Measurements from ENCODE around the gene BAHD1. TPM values are rescaled to one million over a fixed set of nuclear protein-coding genes. Genes with fewer than 3 reads are reported as not detected.

The BAHD1 gene
- total RNA-seq, 1 donor, result 11.2 TPM

DNA sequence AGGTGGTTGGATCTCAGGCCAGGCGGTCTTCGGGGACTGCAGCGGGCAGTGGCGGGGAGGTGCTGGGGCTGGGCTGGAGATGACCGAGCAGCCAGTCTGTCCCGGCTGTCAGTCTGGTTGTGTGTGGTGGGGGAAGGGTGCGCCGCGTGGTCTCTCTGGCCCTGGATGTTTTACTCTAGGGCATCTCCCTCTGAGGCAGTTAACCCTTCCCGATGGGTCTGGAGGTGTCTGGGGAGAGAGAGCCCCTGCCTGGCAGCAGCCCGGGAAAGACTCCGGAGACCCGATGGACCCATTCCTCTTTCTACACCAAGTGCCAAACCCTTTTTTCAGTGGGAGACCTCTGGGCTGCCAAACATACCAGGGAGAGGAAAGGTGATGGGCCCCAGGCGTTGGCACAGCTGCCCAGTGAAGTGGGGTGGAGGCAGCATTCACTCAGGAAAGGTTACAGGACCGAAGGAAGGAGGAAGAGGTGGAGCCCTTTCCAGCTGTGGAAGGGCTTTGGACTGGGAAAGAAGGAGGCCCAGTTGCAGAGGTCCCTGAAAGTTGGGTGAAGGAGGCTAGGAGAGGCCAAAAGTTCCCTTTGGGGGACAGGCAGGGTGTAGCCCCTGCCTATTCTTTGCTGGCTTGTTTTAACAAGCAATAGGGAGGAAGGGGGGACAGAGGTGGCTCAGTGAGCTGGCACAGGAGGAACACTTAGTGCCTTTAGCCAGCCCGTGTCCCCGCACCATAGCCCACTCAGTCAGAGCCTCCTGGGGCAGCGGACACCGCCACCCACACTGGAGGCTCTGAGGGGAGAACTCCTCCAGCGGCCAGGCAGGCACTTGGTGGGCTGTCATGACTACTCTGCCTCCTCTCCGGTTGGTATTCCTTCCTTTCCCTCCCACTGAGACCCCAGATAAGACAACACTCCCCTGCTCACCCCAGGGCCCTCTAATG, 2.7 kb upstream of the BAHD1 start:
- no peak for DNase-seq (ENCODE audit: low read depth)
- TF ChIP-seq, protein P1, sequence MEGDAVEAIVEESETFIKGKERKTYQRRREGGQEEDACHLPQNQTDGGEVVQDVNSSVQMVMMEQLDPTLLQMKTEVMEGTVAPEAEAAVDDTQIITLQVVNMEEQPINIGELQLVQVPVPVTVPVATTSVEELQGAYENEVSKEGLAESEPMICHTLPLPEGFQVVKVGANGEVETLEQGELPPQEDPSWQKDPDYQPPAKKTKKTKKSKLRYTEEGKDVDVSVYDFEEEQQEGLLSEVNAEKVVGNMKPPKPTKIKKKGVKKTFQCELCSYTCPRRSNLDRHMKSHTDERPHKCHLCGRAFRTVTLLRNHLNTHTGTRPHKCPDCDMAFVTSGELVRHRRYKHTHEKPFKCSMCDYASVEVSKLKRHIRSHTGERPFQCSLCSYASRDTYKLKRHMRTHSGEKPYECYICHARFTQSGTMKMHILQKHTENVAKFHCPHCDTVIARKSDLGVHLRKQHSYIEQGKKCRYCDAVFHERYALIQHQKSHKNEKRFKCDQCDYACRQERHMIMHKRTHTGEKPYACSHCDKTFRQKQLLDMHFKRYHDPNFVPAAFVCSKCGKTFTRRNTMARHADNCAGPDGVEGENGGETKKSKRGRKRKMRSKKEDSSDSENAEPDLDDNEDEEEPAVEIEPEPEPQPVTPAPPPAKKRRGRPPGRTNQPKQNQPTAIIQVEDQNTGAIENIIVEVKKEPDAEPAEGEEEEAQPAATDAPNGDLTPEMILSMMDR (IDR thresholded peaks at IDR 0.05; ENCODE audit: insufficient read depth, low read depth, low read length), result no peak
- H3K4me3 ChIP-seq (ENCODE audit: low read depth, low read length), result no peak overlapping the region

DNA sequence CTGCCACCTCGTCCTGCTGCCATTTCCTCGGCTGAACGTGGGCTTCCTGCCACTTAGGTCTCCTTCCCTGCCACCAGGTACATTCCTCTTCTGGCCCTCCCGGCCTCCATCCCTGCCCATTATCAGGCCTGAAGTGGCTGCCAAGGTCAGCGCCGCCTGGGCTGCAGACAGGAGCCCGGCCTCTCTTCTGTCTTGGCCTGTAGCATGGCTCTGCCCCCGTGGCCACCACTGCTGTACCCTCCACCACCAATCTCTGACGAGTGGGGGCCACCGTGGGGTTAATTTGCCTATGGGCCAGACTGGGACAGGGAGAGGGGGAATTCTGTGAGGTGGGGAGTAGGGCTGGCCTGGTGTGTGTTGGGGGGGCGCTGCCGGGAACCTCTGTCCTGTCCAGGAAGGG, 2.0 kb upstream of the BAHD1 start:
- DNase-seq (ENCODE audit: low read depth), result no peak
- peak overlapping the region; percentile 15 for H3K4me3 ChIP-seq (ENCODE audit: low read depth, low read length)
- TF ChIP-seq, protein P1 (IDR thresholded peaks at IDR 0.05; ENCODE audit: insufficient read depth, low read depth, low read length), result no peak

DNA sequence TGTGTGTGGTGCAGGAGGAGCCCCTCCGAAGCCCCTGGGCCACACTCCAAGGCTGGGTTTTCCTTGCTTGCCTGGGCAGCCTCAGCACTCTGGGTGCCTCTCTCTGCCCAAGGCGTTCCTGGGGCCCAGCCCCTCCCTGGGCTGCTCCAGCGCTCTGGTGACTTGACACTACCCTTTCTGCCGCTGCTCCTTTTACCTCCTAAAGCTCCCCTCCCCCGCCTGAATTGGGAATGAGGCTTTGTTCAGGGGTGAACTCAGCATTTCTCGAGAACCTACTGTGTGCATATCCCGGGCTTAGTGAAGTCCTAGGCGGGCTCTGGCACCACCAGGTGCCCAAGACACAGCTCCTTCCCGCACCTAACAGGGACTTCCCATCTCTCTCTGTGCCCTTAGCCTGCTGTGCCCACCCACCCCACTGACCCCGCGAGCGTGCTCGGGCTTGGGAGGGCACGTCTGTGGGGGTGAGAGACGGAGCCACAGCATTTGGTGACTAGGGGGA, 1.2 kb upstream of the BAHD1 start:
- TF ChIP-seq, protein P1 (IDR thresholded peaks at IDR 0.05; ENCODE audit: insufficient read depth, low read depth, low read length), result no peak
- DNase-seq (ENCODE audit: low read depth), result no peak
- peak overlapping the region; percentile 76 for H3K4me3 ChIP-seq (ENCODE audit: low read depth, low read length)

DNA sequence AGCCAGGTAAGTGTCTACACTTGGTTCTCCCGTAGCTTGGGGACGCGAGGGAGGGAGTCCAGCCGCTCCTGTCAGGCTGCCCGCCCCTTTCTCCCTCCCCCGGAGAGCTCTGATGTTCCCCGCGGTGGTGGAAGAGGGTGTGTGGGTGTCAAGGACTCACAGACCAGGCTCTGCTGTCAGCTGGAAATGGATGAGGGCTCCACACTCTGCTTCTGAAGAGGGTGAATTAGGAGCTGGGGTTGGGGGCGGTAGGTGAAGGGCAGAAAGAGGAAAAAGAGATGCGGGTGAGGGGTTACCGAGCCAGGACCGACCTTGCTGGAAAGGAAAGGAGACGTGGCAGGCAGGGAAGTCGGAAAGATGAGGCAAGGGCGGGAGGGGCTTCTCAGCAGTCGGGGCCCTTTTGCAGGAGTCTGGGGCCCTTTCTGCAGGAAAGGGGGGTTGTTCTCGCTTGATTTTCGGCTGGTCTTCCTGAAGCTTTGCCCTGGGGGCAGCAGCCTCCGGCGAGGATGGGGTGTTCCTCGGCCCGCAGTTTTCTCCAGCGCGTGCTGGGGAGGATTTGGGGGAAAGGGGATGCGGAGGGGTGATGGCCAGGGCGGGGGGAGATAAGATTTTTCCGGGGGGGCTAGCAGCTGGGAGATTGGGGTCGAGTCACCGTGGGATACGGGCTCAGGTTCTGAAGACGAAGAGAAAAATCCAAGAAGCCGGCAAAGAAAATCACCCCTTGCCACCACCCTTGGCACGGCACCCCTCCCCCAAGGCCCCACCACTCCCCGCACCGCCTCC, 602 bp upstream of the BAHD1 start:
- TF ChIP-seq, protein P1 (IDR thresholded peaks at IDR 0.05; ENCODE audit: insufficient read depth, low read depth, low read length), result no peak
- DNase-seq (ENCODE audit: low read depth), result peak; percentile 49
- H3K4me3 ChIP-seq (ENCODE audit: low read depth, low read length), result peak overlapping the region; percentile 76

DNA sequence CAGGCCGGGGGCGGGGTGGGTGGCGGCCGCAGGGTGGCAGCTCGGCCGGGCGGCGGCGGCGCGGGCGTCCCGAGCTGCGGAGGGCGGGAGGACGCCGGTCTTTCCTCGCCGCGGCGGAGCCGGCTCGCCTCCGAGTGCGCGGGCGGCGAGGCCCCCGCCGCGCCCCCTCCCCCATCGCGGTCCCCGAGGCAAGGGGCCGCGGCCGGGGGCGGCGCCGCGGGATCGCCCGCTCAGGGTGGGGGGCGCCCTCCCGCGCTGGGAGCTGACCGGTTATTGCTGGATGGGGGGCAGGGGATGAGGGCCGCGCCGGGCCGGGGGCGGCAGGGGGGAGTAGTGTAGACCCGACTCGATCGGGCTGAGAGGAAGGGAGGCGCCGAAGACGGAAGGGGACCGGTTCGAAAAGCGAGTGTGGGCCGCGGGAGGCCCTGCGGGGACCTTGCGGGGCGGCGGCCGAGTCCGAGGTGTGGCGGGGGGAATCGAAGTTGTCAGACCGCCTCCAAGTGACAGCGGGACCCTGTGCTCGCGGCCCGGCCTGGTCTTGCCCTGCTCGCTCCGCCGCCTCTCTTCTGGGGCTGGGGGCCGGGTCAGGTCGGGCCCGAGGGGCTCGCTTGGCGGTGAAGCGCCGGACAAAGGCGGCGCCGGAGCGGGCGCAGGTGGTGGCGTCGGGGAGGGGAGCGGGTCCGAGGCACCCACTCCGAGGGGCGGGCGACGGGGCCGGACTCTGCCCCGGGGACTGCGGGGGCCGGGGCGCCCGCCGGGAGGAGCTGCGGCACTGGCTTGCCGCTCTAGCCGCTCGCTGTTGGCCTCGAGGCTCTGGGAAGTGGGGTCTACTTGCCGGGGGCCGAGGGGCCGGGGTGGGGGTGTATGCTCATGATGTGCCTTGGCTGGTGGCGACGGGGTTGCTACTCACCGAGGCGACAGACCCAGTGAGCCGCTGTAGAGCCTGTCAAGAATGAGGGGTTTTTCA, 1.1 kb downstream of the BAHD1 start:
- DNase-seq (ENCODE audit: low read depth), result no peak
- TF ChIP-seq, protein P1 (IDR thresholded peaks at IDR 0.05; ENCODE audit: insufficient read depth, low read depth, low read length), result peak; percentile 9
- H3K4me3 ChIP-seq (ENCODE audit: low read depth, low read length), result peak overlapping the region; percentile 76

DNA sequence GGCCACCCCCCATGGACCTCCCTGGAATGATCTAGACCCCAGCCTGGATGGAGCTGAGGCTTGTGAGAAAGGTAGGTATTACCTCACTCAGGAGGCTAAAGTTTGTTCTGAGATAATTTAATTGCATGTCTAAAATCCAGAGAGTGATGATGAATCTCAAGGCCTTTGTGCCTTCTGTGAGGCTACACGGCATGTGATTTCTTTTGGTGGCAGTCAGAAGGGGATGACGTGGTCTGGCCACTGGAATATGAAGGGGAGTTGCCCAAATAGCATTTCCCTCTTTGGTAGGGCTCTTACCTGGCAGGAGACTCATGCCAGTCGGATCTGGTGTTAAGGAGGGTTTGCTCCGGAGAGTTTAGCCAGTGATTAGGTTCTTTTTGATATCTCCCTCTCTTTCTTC, 2.5 kb downstream of the BAHD1 start:
- no peak overlapping the region for H3K4me3 ChIP-seq (ENCODE audit: low read depth, low read length)
- TF ChIP-seq, protein P1 (IDR thresholded peaks at IDR 0.05; ENCODE audit: insufficient read depth, low read depth, low read length), result no peak
- no peak for DNase-seq (ENCODE audit: low read depth)
